Left ventricle myocardium inferior (tissue), 1 donor: ENCODE results near the gene CSF2RB. TPM values are rescaled to one million over a fixed set of nuclear protein-coding genes. Genes with fewer than 3 reads are reported as not detected.
A peak's percentile ranks its signal among the peaks of the same experiment; 100 is the strongest.

Source experiments
- DNase-seq: peaks from one replicate; pipeline ENCODE4 v3.0.0-alpha.2; 2020
- H3K27ac ChIP-seq: fragments of 200-600 bp; replicated peaks from 2 replicates; pipeline ENCODE4 v1.8.0; 2021
- H3K27me3 ChIP-seq: fragments of 200-600 bp; 2 replicates; pipeline ENCODE4 v1.8.0; 2021; ENCODE audit warnings: low read depth
- H3K36me3 ChIP-seq: fragments of 200-600 bp; 2 replicates; pipeline ENCODE4 v1.8.0; 2021
- H3K4me1 ChIP-seq: fragments of 200-600 bp; 2 replicates; pipeline ENCODE4 v1.8.0; 2021
- H3K4me3 ChIP-seq: fragments of 200-600 bp; 2 replicates; pipeline ENCODE4 v1.8.0; 2021; ENCODE audit warnings: mild to moderate bottlenecking, moderate library complexity
- H3K9me3 ChIP-seq: fragments of 200-600 bp; replicated peaks from 2 replicates; pipeline ENCODE4 v1.8.0; 2021
- intact Hi-C: fragments of 100-400 bp; cut with micrococcal nuclease; formaldehyde crosslinking; loops from one replicate; pipeline ENCODE4 v1.11.0; 2022
- total RNA-seq: library from RNA; stranded (reverse); fragmentation: NEBNext Ultra II Directional; extraction: Animal tissue kit (Norgen Biotek cat#: 25700); gene quantifications from one replicate; pipeline ENCODE4 v1.2.1, GENCODE V29; 2021
- TF ChIP-seq, protein P1 (sequence below): fragments of 200-600 bp; IDR thresholded peaks from 2 replicates; pipeline ENCODE4 v1.8.0; 2021; ENCODE audit warnings: antibody characterized with exemption, mild to moderate bottlenecking, borderline replicate concordance
- donor health status: DM: no; HTN: yes; CAD: no; lungs with severe emphysema.

CSF2RB gene
- total RNA-seq, 1 donor from 2014 or later = 2.8 TPM

DNA sequence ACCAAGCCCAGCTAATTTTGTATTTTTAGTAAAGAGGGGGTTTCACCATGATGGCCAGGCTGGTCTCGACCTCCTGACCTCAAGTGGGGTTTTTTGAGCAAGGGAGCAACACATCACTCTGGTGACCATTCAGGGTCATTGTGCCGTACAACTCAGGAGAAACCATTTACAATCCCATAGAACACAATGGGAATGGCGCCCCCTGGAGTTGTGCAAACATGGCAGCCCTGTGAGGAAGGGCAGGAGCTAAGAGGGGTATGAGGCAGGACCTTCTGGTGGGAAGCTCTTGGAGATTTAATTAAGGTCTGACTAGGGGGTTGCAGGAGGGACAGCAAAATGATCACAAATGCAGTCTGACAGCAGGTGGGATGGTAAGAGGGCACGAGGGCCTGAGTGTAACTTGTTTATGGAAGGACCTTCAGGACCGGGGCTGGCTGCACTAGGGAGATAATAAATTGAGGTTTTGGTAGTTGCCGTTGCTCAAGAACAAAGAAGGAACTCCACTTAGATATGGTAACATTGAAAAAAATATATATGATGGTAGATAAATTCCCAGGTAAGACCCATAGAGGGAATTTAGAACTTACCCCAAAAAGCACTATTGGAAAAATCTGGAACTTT is 9.1 kb upstream of the CSF2RB start:
- Histone ChIP-seq H3K9me3 (peaks cover 13% of the 10 kb centered on the region), H3K4me3 (no peak overlapping the region), H3K27me3 (peaks cover 58% of the 10 kb centered on the region), H3K4me1 (no peaks in the 10 kb centered on the region), H3K27ac (no peak overlapping the region), H3K36me3 (no peaks in the 10 kb centered on the region)
- TF ChIP-seq, protein P1, sequence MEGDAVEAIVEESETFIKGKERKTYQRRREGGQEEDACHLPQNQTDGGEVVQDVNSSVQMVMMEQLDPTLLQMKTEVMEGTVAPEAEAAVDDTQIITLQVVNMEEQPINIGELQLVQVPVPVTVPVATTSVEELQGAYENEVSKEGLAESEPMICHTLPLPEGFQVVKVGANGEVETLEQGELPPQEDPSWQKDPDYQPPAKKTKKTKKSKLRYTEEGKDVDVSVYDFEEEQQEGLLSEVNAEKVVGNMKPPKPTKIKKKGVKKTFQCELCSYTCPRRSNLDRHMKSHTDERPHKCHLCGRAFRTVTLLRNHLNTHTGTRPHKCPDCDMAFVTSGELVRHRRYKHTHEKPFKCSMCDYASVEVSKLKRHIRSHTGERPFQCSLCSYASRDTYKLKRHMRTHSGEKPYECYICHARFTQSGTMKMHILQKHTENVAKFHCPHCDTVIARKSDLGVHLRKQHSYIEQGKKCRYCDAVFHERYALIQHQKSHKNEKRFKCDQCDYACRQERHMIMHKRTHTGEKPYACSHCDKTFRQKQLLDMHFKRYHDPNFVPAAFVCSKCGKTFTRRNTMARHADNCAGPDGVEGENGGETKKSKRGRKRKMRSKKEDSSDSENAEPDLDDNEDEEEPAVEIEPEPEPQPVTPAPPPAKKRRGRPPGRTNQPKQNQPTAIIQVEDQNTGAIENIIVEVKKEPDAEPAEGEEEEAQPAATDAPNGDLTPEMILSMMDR = no peak
- DNase-seq = no peak
- intact Hi-C loops = no loop called here

DNA sequence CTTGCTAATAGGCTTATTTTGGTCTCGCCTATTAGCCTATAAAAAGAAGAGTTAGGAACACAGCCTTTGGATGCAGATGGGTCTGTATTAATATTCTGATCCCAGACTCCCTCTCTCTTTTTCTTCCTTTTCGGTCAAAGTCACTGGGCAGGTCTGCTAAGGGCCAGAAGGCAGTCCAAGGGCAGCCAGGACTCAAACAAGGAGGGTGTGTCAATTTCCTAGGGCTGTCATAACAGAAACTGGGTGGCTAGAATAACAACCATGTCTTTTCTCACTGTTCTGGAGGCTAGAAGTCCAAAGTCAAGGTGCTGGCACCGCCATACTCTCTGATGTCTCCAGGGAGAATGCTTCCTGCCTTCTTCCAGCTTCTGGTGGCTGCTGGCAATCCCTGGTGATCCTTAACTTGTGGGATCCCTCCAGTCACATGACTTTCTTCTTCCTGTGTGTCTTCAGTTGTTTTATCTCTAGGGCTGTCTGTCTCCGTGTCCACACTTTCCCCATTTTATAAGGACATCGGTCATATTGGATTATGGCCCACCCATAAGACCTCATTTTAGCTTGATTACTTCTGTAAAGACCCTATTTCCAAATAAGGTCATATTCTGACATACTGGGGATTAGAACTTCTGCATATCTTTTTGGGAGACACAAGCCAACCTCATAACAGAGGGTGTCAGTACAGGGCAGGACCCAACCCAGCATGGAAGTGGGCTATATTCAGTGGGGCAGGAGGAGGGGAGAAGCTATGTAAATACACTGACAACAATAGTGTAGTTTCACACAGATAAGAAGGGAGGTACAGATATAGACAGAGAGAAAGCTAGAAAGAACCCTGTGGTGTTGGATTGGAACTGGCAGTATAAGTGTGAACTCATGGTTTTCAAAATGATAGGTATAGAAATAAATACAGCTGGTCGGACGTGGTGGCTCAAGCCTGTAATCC is 5.9 kb upstream of the CSF2RB start:
- H3K27ac ChIP-seq = no peak overlapping the region
- H3K4me3 ChIP-seq = no peak overlapping the region
- intact Hi-C loops = no loop called here
- H3K4me1 ChIP-seq = no peaks in the 10 kb centered on the region
- H3K9me3 ChIP-seq = peaks cover 1% of the 10 kb centered on the region
- TF ChIP-seq, protein P1 = no peak
- peaks cover 47% of the 10 kb centered on the region for H3K27me3 ChIP-seq
- H3K36me3 ChIP-seq = no peaks in the 10 kb centered on the region
- no peak for DNase-seq

DNA sequence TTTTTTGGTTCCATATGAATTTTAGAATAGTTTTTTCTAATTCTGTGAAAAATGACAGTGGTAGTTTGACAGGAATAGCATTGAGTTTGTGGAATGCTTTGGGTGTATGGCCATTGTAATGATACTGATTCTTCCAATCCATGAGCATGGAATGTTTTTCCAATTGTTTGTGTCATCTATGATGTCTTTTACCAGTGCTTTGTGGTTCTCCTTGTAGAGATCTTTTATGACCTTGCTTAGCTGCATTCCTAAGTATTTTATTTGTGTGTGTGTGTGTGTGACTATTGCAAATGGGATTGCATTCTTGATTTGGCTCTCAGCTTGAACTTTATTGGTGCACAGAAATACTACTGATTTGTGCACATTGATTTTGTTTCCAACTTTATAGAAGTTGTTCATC is 3.0 kb upstream of the CSF2RB start:
- intact Hi-C loops = no loop called here
- no peak for DNase-seq
- Histone ChIP-seq H3K4me1 (no peaks in the 10 kb centered on the region), H3K36me3 (no peaks in the 10 kb centered on the region), H3K27ac (no peak overlapping the region), H3K4me3 (no peak overlapping the region), H3K27me3 (peaks cover 36% of the 10 kb centered on the region), H3K9me3 (no peaks in the 10 kb centered on the region)
- TF ChIP-seq, protein P1 = no peak

DNA sequence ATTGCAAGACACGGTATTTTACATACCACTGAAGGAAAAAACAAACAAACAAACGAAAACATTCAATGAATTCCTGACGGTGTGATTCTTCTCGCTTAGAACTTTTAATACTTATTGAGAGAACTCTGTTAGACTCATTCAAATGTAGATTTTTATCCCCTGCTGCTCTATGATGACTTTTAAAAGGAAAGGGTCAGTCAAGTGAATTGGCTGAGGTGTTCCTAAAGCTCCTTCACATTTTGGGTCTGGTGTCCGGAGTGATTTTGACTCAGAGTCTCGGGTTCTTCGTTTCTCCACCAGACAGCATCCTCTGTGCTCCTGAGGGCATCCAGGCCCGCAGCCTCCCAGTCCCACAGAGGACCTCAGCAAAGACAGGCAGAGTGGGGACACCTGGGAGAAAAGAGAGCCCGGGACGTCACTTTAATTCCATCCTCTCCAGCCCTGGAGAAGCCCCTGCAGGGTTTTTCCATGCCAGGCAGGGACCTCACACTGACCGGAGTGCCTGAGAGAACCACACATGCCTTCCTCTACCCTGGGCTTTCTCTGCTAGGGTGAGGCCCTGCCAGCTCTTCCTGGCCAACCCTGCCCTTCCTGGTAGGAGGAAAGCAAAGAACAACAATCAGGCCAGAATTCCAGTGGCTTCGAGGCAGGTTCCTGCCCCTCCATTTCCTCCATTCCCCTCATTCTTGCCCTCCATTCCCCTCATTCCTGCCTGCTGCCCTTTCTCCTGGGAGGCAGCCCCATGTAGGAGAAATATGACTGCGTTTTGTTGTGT is 1.4 kb upstream of the CSF2RB start:
- Histone ChIP-seq H3K4me1 (no peaks in the 10 kb centered on the region), H3K4me3 (no peak overlapping the region), H3K36me3 (no peaks in the 10 kb centered on the region), H3K27ac (no peak overlapping the region), H3K9me3 (no peaks in the 10 kb centered on the region), H3K27me3 (peaks cover 31% of the 10 kb centered on the region)
- intact Hi-C loops = no loop called here
- no peak for DNase-seq
- TF ChIP-seq, protein P1 = no peak

DNA sequence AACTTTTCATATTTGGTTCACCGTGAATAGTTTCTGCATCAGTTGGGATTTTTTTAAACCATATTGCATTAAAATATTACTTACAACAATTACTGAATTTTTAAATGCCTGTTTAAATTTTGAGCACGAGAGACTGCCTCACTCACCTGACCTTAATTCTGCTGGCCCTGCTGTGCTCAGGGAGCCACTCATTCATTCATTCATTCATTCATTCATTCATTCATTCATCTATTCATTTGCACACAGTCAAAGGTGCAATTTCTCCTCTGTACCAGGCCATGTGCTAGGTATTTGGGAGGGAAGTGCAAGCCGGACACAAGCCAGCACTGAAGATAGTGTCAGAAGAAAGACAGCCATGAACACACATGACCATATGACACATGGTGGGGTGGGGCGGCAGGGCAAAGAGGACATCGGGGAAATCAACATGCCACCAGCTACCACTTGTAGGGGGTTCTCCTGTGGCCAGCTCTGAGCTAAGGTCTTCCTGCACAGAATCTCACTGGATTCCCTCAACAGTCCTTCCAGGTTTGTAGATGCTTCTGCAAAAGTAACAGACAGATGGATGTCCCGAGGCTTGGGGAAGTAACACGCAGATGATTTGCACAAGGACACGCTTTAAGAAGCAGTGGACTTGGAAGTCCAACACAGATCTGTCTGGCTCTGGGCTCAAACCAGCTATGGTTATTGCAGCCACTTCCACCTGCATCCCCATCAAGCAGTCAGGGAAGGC is 568 bp upstream of the CSF2RB start:
- no peak for DNase-seq
- TF ChIP-seq, protein P1 = no peak
- Histone ChIP-seq H3K27me3 (peaks cover 31% of the 10 kb centered on the region), H3K4me3 (peak overlapping the region; percentile 51), H3K4me1 (no peaks in the 10 kb centered on the region), H3K27ac (peak overlapping the region; percentile 48), H3K9me3 (no peaks in the 10 kb centered on the region), H3K36me3 (no peaks in the 10 kb centered on the region)
- intact Hi-C loops = no loop called here
